Coronary artery (tissue), 2 donors: ENCODE measurements around the gene HLX.

ENCODE experiments used
- DNase-seq: peaks from one replicate; pipeline ENCODE4 v3.0.0-alpha.2; 2017; ENCODE audit warnings: low spot score
- H3K27ac ChIP-seq, 2 donors: fragments of 200-600 bp; sonication (generic); one replicate each; pipeline ENCODE4 v1.5.1; 2016 to 2019
- H3K4me3 ChIP-seq: fragments of 200-600 bp; sonication (generic); 2 replicates; pipeline ENCODE4 v1.5.1; 2016; ENCODE audit warnings: mild to moderate bottlenecking, moderate library complexity
- TF ChIP-seq, protein P1 (sequence below): fragments of 200-600 bp; sonication (generic); IDR thresholded peaks from one replicate; pipeline ENCODE4 v1.5.1; 2019; ENCODE audit warnings: antibody characterized with exemption

The HLX gene

DNA sequence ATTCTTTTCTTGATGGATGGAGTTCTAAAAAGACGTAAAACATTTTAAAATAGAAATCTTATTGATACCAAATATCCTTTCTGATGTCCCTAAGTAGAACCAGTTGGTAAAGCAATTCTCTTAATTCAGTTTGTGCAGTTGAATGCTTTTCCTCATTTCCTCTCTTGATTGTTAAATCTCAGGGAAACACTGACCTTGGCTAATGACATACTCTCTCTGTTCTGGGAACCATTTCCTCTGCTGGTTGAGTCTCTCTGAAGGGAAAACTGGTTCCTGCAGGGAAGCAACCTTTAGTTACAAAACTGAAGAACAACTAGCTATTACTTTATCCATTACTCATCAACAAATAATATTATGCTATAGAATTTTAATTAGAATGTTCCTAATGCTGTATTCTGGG lies 36.7 kb downstream of the HLX start:
- Histone ChIP-seq H3K27ac (no peak overlapping the region), H3K4me3 (no peak overlapping the region)
- no peak for DNase-seq
- TF ChIP-seq, protein P1, sequence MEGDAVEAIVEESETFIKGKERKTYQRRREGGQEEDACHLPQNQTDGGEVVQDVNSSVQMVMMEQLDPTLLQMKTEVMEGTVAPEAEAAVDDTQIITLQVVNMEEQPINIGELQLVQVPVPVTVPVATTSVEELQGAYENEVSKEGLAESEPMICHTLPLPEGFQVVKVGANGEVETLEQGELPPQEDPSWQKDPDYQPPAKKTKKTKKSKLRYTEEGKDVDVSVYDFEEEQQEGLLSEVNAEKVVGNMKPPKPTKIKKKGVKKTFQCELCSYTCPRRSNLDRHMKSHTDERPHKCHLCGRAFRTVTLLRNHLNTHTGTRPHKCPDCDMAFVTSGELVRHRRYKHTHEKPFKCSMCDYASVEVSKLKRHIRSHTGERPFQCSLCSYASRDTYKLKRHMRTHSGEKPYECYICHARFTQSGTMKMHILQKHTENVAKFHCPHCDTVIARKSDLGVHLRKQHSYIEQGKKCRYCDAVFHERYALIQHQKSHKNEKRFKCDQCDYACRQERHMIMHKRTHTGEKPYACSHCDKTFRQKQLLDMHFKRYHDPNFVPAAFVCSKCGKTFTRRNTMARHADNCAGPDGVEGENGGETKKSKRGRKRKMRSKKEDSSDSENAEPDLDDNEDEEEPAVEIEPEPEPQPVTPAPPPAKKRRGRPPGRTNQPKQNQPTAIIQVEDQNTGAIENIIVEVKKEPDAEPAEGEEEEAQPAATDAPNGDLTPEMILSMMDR: no peak

DNA sequence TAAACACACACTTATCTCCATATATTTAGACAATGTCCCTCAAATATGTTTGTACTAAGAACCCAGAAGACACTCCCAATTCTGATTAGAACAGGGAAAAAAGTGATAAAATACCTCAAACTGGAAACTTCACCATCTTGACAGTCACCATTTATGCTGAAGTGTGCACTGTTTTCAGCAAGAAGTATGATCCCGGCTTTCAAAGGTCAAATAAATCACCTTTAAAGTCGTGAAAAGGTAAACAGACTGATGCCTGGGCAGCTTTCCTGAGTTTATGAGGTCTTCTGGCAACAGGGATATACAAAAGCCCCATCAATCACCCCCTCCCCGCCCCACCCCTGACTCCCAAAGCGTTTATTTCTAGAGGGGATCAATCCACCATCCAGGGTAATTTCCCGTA lies 37.9 kb downstream of the HLX start:
- Histone ChIP-seq H3K4me3 (no peak overlapping the region), H3K27ac (no peak overlapping the region)
- TF ChIP-seq, protein P1: no peak
- no peak for DNase-seq

DNA sequence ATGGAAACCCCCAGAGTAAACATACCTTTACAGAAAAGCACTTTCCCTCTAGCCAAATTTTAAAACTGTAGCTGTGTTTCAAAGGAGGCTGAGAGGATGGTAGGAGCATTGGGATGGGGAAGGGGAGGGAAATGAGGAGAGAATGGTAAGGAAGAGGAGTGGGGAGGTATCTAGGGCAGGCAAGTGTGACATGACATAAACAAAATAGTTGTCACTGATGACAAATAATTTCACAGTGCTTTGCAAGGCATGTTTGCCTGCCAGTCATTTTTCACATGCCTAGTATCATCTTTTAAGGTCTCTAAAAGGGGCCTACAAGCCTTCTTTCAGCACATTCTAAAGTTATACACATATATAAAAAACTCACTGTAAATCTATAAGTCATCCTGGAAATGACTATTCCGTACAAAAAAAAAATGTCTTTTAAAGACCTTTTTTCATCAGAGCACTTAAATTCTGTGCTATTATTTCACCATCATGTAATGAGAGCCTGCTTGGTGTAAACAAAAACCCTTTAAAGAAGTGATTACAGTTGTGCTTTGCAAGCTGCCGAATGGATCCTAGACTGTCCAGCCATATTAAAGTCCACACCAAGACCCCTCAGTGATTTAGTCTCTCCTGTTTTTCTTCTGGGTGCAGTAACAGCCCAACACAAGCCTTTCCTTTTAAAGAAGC lies 38.4 kb downstream of the HLX start:
- TF ChIP-seq, protein P1: no peak
- Histone ChIP-seq H3K27ac (no peak overlapping the region), H3K4me3 (no peak overlapping the region)
- DNase-seq: no peak

DNA sequence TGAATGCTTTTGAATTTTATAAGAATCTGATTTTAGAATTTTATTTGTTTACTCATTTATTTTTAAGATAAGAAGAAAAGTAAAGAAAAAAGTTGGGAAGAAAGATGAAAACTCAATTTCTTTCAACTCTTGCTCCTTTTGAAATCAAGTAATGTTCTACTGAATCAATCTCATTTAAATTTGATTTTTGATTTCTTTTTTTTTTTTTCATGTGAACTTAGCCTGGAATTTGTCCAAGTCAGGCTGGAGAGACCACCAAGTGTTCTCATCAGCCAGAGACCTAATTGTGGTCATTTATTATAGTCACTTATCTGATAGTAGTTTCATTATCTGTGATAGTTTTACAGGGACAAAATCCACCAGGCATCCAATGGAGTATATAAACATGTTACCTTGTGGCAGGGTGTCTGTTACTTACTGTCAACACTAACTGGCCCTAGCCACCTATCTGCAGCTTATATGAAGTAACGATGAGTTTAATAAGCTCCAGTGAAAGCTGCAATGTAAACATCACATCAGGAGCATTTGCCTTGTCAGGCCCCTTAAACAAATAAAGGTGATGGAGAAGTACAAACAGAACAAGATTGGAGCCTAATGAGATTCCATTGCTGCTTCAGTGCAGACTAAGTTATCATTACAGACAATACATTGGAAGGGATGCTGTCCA lies 39.2 kb downstream of the HLX start:
- no peak overlapping the region for H3K27ac ChIP-seq
- TF ChIP-seq, protein P1: no peak
- H3K4me3 ChIP-seq: no peak overlapping the region
- no peak for DNase-seq

DNA sequence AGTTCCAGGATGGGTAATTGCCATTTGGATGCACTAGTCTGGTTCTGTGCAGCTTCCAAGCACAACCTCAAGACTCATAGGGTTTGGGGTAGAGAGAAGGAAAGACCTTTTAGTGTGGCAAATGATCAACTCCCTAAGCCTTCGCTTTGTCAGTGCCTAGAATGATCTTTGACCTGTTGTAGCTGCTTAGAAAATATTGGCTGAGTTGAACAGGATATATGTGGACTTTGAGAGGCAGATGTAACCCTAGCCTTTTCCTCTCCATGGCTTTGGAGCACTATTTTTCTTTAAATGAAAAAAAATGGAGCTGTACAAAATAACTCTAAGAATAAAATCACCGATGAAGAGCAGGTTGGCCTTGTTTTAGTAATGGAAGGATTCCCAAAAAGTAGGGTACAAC lies 41.7 kb downstream of the HLX start:
- TF ChIP-seq, protein P1: no peak
- no peak for DNase-seq
- no peak overlapping the region for H3K27ac ChIP-seq
- no peak overlapping the region for H3K4me3 ChIP-seq

DNA sequence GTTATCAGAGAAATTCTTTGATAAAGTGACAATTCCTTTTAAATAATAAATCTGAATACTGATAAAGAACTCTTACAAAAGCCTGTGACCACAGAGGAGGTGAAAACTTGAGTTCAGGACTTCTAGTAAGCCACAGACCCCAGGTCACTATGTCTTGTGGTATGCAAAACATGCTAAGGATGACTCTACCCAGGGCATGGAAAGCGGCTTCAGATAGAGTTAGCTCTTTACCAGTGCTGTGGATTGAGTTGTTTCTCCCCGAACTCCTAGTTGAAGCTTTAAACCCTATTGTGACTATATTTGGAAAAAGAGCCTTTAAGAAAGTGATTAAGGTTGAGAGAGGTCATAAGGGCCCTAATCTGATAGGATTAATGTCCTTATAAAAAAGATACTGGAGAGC lies 42.3 kb downstream of the HLX start:
- DNase-seq: no peak
- TF ChIP-seq, protein P1: no peak
- no peak overlapping the region for H3K27ac ChIP-seq
- H3K4me3 ChIP-seq: no peak overlapping the region

DNA sequence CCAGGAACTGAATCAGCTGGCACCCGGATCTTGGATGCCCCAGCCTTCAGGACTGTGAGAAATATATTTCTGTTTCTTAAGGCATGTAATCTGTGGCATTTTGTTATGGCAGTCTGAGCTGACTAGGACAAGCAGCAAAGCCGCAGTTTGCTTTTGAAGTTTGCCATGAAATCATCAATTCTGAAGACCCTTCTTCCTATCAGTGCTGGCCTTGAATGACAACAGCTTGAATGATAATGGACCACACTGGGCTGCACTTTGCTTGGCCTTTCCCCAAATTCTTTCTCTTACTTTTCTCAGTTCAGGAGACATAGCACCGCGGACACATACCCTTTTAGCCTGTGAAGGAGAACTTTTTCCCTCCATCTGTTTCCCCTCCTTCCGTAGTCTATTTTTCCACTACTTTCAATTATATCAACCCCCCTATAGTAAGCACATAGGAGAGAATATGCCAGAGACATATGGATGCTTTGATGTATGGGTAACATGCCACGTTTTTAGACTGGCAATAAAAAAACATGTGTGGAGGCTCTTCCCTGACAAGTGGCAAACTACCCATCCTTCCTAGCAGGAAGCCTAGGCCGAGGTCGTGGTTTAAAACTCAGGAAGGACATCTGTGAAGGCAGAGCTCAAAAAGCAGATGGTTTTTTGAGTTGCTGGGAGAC lies 42.9 kb downstream of the HLX start:
- DNase-seq: no peak
- no peak overlapping the region for H3K27ac ChIP-seq
- TF ChIP-seq, protein P1: no peak
- H3K4me3 ChIP-seq: no peak overlapping the region
